Body of pancreas (tissue), 4 donors: ENCODE results near the gene SRRM2.

ENCODE experiments used
- POLR2A ChIP-seq, 3 donors: fragments of 450-650 bp; IDR thresholded peaks; one replicate each; pipeline ENCODE4 v1.6.1; 2016; ENCODE audit warnings: antibody characterized with exemption in 3 of 3, mild to moderate bottlenecking in 2 of 3
- TF ChIP-seq, protein P1 (sequence below), 7 experiments: fragments of 450-650 bp in 4 of 7; fragments of 200-600 bp in 3 of 7; sonication (generic) in 3 of 7; IDR thresholded peaks; one replicate each; pipeline ENCODE4 v1.5.1; 2016 to 2019; ENCODE audit warnings: antibody characterized with exemption in 7 of 7

DNA sequence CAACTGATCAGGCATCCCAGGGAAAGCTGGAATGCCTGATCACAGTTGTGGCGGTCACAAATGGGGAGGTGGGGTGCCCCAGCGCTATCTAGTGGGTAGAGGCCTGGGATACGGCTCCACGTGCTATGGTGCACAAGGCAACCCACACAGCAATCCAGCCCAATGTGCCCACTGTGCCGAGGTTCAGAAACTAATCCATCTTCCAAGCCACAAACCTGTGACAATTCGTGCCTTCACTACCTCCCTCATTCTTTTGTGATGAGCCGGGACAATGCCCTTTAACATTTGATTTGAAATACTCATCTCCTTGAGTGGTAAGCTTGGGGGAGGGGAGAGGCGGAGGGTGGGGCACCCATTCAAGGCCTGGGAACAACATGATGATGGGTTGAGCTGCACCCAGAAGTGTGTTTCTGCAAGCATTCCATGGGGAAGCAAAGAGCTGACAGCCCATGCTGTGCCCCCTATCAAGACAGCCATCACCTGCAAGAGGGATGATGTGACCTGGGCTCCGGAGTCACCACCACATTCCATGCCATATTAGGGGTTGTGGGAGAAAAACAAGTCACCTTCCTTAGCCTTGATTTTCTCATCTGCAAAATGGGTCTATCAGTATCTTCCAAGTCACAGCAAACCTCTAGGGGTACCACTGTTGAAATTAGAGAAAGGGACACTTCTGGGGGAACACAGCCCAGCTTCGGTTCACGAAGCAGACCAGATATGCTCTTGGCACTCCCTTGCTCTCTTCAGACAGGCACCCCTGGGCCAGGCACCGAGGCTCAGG lies 20.9 kb downstream of the SRRM2 start:
- no peak for TF ChIP-seq POLR2A (IDR thresholded peaks at IDR 0.05)
- TF ChIP-seq, protein P1, sequence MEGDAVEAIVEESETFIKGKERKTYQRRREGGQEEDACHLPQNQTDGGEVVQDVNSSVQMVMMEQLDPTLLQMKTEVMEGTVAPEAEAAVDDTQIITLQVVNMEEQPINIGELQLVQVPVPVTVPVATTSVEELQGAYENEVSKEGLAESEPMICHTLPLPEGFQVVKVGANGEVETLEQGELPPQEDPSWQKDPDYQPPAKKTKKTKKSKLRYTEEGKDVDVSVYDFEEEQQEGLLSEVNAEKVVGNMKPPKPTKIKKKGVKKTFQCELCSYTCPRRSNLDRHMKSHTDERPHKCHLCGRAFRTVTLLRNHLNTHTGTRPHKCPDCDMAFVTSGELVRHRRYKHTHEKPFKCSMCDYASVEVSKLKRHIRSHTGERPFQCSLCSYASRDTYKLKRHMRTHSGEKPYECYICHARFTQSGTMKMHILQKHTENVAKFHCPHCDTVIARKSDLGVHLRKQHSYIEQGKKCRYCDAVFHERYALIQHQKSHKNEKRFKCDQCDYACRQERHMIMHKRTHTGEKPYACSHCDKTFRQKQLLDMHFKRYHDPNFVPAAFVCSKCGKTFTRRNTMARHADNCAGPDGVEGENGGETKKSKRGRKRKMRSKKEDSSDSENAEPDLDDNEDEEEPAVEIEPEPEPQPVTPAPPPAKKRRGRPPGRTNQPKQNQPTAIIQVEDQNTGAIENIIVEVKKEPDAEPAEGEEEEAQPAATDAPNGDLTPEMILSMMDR (IDR thresholded peaks at IDR 0.05) = no peak
